ENCODE data around the gene CNTNAP4. TPM values are rescaled to one million over a fixed set of nuclear protein-coding genes. Genes with fewer than 3 reads are reported as not detected.

The CNTNAP4 gene
- total and polyA plus RNA-seq, 4 donors: 0.06 to 0.09 TPM; not detected in 2

DNA sequence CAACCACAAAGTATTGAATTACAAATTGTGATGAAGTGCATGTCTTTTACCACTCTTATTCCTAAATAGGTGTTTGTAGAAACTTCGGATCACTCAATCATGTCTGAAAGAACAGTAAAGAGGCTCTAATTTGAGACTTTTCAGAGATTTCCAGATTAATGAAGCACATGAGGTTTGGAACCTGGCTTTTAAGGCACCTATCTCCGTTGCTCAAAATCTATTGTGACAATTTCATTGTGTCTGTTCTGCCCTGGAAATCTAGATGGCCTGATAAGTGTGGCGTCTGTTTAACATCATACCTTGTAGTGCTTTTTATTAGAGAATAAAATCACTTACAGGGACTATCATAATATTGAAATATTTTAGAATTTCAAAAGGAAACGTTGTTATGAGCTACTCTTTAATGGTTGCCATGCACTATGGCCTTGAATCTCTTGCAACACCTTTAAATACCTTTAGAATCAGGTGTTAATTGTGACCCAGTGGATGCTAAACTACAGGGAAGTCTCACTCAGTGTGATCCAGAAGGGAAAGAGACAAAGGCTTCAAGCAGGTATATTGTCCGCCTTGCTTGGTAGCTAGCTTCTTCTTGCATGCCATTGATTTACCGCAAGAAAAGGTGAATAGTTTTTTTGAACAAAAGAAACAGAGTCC, 210.3 kb downstream of the CNTNAP4 start:
- Histone ChIP-seq H3K9ac (ENCODE audit: low read depth in 1 of 2, low read length in 2 of 2) (no peak overlapping the region), H3K9me3 (ENCODE audit: control insufficient read depth in 4 of 4, low read length in 3 of 4) (no peaks in the 10 kb centered on the region), H3K4me1 (ENCODE audit: control insufficient read depth in 4 of 4, insufficient read depth in 4 of 4, low read length in 3 of 4) (peaks cover 0 to 30% (median 24%) of the 10 kb centered on the region in 4 donors), H3K27me3 (ENCODE audit: control insufficient read depth in 4 of 4, insufficient read depth in 4 of 4, low read length in 3 of 4) (no peaks in the 10 kb centered on the region), H3K27ac (ENCODE audit: low read depth in 1 of 2, low read length in 2 of 2) (peak overlapping the region in 1 of 2 donors; percentile 23), H3K36me3 (ENCODE audit: control insufficient read depth in 4 of 4, insufficient read depth in 3 of 4, low read depth in 1 of 4, low read length in 3 of 4) (no peaks in the 10 kb centered on the region), H3K4me3 (ENCODE audit: low read depth in 1 of 3, low read length in 3 of 3) (no peak overlapping the region)
- WGBS: 52% methylated on average over 6 of the region's 6 CpGs
- peak; percentile 60 for TF ChIP-seq YY1 (IDR thresholded peaks at IDR 0.05)
- TF ChIP-seq, protein P1, sequence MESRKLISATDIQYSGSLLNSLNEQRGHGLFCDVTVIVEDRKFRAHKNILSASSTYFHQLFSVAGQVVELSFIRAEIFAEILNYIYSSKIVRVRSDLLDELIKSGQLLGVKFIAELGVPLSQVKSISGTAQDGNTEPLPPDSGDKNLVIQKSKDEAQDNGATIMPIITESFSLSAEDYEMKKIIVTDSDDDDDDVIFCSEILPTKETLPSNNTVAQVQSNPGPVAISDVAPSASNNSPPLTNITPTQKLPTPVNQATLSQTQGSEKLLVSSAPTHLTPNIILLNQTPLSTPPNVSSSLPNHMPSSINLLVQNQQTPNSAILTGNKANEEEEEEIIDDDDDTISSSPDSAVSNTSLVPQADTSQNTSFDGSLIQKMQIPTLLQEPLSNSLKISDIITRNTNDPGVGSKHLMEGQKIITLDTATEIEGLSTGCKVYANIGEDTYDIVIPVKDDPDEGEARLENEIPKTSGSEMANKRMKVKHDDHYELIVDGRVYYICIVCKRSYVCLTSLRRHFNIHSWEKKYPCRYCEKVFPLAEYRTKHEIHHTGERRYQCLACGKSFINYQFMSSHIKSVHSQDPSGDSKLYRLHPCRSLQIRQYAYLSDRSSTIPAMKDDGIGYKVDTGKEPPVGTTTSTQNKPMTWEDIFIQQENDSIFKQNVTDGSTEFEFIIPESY (IDR thresholded peaks at IDR 0.05): no peak
- no peak for DNase-seq (ENCODE audit: low spot score)

DNA sequence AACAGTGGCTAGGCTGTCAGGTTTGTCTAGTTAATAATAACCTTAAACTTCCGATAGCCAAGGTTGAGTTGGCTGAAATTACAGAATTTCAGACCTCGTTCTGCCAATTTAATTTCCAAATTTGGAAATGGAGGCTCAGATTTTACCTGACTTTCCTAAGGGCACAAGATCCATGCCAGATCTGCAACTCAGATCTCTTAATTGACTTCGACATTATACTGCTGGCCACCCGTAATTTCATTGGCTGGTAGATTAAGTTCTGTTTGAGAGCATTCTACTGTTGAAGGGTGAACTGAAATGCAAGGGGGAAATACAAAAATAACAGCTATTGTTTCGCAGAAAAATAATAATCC, 210.8 kb downstream of the CNTNAP4 start:
- Histone ChIP-seq H3K9me3 (ENCODE audit: control insufficient read depth in 4 of 4, low read length in 3 of 4) (no peaks in the 10 kb centered on the region), H3K4me1 (ENCODE audit: control insufficient read depth in 4 of 4, insufficient read depth in 4 of 4, low read length in 3 of 4) (peaks cover 0 to 30% (median 24%) of the 10 kb centered on the region in 4 donors), H3K9ac (ENCODE audit: low read depth in 1 of 2, low read length in 2 of 2) (no peak overlapping the region), H3K27me3 (ENCODE audit: control insufficient read depth in 4 of 4, insufficient read depth in 4 of 4, low read length in 3 of 4) (no peaks in the 10 kb centered on the region), H3K27ac (ENCODE audit: low read depth in 1 of 2, low read length in 2 of 2) (peak overlapping the region in 1 of 2 donors; percentile 23), H3K36me3 (ENCODE audit: control insufficient read depth in 4 of 4, insufficient read depth in 3 of 4, low read depth in 1 of 4, low read length in 3 of 4) (no peaks in the 10 kb centered on the region), H3K4me3 (ENCODE audit: low read depth in 1 of 3, low read length in 3 of 3) (no peak overlapping the region)
- DNase-seq (ENCODE audit: low spot score): no peak
- 42% methylated on average over 5 of the region's 5 CpGs for WGBS
- TF ChIP-seq FOXA1 (IDR thresholded peaks at IDR 0.05): no peak
- peak in 1 of 2 donors; percentile 60 for TF ChIP-seq HNF4A (conservative IDR thresholded peaks at IDR 0.05)
- TF ChIP-seq RXRA (IDR thresholded peaks at IDR 0.05): peak in 1 of 2 donors; percentile 31
- peak; percentile 58 for TF ChIP-seq YY1 (IDR thresholded peaks at IDR 0.05)
- TF ChIP-seq RAD21 (IDR thresholded peaks at IDR 0.05): peak in 1 of 2 donors; percentile 26

DNA sequence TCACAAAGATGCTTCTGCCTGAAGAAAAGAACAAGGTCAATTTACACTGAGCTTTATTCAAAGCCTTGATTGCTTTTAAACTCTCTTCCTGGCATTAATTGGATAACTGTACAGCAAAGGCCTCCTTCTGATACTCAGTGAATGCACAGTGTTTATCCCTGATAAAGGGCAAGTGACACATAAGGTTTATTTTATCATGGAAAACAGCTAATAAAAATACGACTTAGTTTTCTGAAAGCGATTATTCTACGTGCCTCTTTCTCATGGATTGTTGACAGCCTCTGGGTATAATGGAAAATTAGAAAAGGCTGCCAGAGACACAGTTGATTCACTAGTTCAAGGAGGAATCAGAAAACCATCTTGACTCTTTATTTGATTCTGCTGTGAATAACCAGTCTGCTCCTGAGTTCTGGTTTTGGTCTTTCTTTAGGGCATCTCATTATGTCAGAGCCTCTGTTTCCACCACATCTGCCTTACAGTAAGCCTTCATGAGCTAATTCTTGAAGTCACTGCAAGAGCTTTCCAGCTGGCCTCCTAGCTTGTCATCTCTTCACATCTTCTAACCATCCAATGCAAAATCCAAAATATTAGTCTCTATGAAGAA, 212.9 kb downstream of the CNTNAP4 start:
- WGBS: 90% methylated on average over 3 of the region's 3 CpGs

More for the DNA sequence above, 212.9 kb downstream of the CNTNAP4 start:
- H3K9me3 ChIP-seq (ENCODE audit: control insufficient read depth in 4 of 4, low read length in 3 of 4): no peaks in the 10 kb centered on the region
- TF ChIP-seq TAF1 (conservative IDR thresholded peaks at IDR 0.05) (no peak), JUND (IDR thresholded peaks at IDR 0.05) (no peak), RXRA (IDR thresholded peaks at IDR 0.05) (no peak), RAD21 (IDR thresholded peaks at IDR 0.05) (no peak), SP1 (IDR thresholded peaks at IDR 0.05) (no peak), GABPA (IDR thresholded peaks at IDR 0.05 in 1 of 2, conservative IDR thresholded peaks at IDR 0.05 in 1 of 2) (no peak), EGR1 (IDR thresholded peaks at IDR 0.05; ENCODE audit: low read depth in 2 of 2) (no peak), NR2F2 (IDR thresholded peaks at IDR 0.05) (no peak)
- TF ChIP-seq, protein P2, sequence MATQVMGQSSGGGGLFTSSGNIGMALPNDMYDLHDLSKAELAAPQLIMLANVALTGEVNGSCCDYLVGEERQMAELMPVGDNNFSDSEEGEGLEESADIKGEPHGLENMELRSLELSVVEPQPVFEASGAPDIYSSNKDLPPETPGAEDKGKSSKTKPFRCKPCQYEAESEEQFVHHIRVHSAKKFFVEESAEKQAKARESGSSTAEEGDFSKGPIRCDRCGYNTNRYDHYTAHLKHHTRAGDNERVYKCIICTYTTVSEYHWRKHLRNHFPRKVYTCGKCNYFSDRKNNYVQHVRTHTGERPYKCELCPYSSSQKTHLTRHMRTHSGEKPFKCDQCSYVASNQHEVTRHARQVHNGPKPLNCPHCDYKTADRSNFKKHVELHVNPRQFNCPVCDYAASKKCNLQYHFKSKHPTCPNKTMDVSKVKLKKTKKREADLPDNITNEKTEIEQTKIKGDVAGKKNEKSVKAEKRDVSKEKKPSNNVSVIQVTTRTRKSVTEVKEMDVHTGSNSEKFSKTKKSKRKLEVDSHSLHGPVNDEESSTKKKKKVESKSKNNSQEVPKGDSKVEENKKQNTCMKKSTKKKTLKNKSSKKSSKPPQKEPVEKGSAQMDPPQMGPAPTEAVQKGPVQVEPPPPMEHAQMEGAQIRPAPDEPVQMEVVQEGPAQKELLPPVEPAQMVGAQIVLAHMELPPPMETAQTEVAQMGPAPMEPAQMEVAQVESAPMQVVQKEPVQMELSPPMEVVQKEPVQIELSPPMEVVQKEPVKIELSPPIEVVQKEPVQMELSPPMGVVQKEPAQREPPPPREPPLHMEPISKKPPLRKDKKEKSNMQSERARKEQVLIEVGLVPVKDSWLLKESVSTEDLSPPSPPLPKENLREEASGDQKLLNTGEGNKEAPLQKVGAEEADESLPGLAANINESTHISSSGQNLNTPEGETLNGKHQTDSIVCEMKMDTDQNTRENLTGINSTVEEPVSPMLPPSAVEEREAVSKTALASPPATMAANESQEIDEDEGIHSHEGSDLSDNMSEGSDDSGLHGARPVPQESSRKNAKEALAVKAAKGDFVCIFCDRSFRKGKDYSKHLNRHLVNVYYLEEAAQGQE (IDR thresholded peaks at IDR 0.05): no peak
- TF ChIP-seq, protein P3, sequence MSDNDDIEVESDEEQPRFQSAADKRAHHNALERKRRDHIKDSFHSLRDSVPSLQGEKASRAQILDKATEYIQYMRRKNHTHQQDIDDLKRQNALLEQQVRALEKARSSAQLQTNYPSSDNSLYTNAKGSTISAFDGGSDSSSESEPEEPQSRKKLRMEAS (IDR thresholded peaks at IDR 0.05): no peak
- TF ChIP-seq, protein P4, sequence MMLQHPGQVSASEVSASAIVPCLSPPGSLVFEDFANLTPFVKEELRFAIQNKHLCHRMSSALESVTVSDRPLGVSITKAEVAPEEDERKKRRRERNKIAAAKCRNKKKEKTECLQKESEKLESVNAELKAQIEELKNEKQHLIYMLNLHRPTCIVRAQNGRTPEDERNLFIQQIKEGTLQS (IDR thresholded peaks at IDR 0.05): no peak
- TF ChIP-seq, protein P5, sequence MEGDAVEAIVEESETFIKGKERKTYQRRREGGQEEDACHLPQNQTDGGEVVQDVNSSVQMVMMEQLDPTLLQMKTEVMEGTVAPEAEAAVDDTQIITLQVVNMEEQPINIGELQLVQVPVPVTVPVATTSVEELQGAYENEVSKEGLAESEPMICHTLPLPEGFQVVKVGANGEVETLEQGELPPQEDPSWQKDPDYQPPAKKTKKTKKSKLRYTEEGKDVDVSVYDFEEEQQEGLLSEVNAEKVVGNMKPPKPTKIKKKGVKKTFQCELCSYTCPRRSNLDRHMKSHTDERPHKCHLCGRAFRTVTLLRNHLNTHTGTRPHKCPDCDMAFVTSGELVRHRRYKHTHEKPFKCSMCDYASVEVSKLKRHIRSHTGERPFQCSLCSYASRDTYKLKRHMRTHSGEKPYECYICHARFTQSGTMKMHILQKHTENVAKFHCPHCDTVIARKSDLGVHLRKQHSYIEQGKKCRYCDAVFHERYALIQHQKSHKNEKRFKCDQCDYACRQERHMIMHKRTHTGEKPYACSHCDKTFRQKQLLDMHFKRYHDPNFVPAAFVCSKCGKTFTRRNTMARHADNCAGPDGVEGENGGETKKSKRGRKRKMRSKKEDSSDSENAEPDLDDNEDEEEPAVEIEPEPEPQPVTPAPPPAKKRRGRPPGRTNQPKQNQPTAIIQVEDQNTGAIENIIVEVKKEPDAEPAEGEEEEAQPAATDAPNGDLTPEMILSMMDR (IDR thresholded peaks at IDR 0.05; ENCODE audit: low read depth, low read length, missing input control): no peak
- no peak overlapping the region for H3K9ac ChIP-seq (ENCODE audit: low read depth in 1 of 2, low read length in 2 of 2)
- no peak overlapping the region for H3K4me3 ChIP-seq (ENCODE audit: low read depth in 1 of 3, low read length in 3 of 3)
- no peaks in the 10 kb centered on the region for H3K27me3 ChIP-seq (ENCODE audit: control insufficient read depth in 4 of 4, insufficient read depth in 4 of 4, low read length in 3 of 4)
- H3K4me1 ChIP-seq (ENCODE audit: control insufficient read depth in 4 of 4, insufficient read depth in 4 of 4, low read length in 3 of 4): peaks cover 0 to 20% (median 15%) of the 10 kb centered on the region in 4 donors
- no peaks in the 10 kb centered on the region for H3K36me3 ChIP-seq (ENCODE audit: control insufficient read depth in 4 of 4, insufficient read depth in 3 of 4, low read depth in 1 of 4, low read length in 3 of 4)
- DNase-seq (ENCODE audit: low spot score): no peak
- no peak overlapping the region for H3K27ac ChIP-seq (ENCODE audit: low read depth in 1 of 2, low read length in 2 of 2)

Measured in liver (tissue), 9 donors.